Measurements from ENCODE around the gene HABP4. TPM values are rescaled to one million over a fixed set of nuclear protein-coding genes. Genes with fewer than 3 reads are reported as not detected.

Gene HABP4
- total and polyA plus RNA-seq, 2 of the 4 experiments (the other 2 are of a cell fraction), result 5.2 to 10.6 TPM

DNA sequence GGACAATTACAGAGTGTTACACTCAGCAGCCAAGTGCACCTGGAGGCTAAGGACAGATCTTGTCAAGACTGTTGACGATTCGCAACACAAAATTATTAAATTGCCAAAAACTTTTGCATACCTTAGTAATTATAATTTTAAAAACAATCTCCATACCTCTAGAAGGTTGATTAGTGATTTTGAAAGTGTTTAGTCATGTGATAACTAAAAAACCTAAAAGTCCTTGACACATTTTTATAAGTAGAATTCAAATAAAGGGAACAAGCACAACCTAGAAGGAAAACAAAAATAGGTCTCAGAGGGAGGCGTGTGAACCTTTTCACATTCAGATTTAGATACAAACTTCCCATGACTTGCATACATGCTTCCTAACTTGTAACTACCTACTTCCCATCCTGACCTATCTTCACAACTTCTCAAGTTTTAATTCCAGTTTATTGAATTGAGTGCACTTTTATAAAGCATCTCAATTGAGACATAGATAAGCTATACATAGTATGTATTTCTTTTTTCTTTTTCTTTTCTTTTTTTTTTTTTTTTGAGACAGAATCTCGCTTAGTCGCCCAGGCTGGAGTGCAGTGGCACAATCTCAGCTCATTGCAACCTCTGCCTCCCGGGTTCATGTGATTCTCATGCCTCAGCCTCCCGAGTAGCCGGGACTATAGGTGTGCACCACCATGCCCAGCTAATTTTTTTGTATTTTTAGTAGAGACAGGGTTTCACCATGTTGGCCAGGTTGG is 37.6 kb upstream of the HABP4 start:
- Histone ChIP-seq H3K23ac (ENCODE audit: low read depth, low read length) (no peak overlapping the region), H3K27me3 (ENCODE audit: control insufficient read depth, insufficient read depth, low read length) (no peaks in the 10 kb centered on the region), H3K4me2 (ENCODE audit: low read depth, low read length) (no peak overlapping the region), H3K4me3 (ENCODE audit: insufficient read depth, low read depth, low read length) (no peak overlapping the region), H3K4ac (ENCODE audit: low read depth, low read length) (no peak overlapping the region), H2AK5ac (ENCODE audit: low read depth, low read length) (no peak overlapping the region), H3K14ac (replicated peaks; ENCODE audit: low read depth, low read length) (no peak overlapping the region), H3K9me1 (ENCODE audit: insufficient read depth, low read length) (no peaks in the 10 kb centered on the region; the same call in 1 of the 2 replicates), H2BK15ac (ENCODE audit: low read depth, low read length) (no peak overlapping the region), H3K18ac (ENCODE audit: low read depth, low read length) (no peak overlapping the region), H2BK120ac (ENCODE audit: low read depth, low read length) (no peak overlapping the region), H4K8ac (ENCODE audit: low read depth in 2 of 2, low read length in 2 of 2) (no peak overlapping the region; a peak in 1 of 4 replicates), H3K56ac (ENCODE audit: extremely low read depth, insufficient read depth, low read length) (no peak overlapping the region), H2BK5ac (ENCODE audit: low read depth, low read length, poor library complexity, severe bottlenecking) (no peak overlapping the region), H3K27ac (ENCODE audit: insufficient read depth, low read length) (no peak overlapping the region), H2BK20ac (ENCODE audit: low read depth, low read length) (no peak overlapping the region), H3K79me1 (ENCODE audit: low read depth in 1 of 2, low read length in 2 of 2) (peaks cover 25 to 40% of the 10 kb centered on the region in 2 experiments), H4K5ac (ENCODE audit: low read depth, low read length) (no peak overlapping the region), H3K9ac (ENCODE audit: low read depth, low read length) (no peak overlapping the region), H3K4me1 (ENCODE audit: control insufficient read depth, insufficient read depth, low read length) (peaks cover 2% of the 10 kb centered on the region; the same call in 1 of the 2 replicates), H3K36me3 (ENCODE audit: control insufficient read depth, insufficient read depth, low read length) (no peaks in the 10 kb centered on the region), H4K20me1 (ENCODE audit: insufficient read depth, low read length) (no peaks in the 10 kb centered on the region; the same call in 1 of the 2 replicates), H3K9me3 (ENCODE audit: control insufficient read depth, insufficient read depth, low read length) (no peaks in the 10 kb centered on the region), H2AK9ac (replicated peaks; ENCODE audit: low read depth, low read length, poor library complexity) (no peak overlapping the region), H2AFZ (replicated peaks; ENCODE audit: low read length, poor library complexity) (no peak overlapping the region), H4K91ac (ENCODE audit: insufficient read depth, low read depth, low read length) (no peak overlapping the region)
- TF ChIP-seq RFX5 (IDR thresholded peaks at IDR 0.05; ENCODE audit: low read depth, low read length) (no peak), CHD1 (IDR thresholded peaks at IDR 0.05; ENCODE audit: low read depth, low read length) (no peak), FOS (IDR thresholded peaks at IDR 0.05; ENCODE audit: low read depth, low read length) (no peak), CEBPB (IDR thresholded peaks at IDR 0.05; ENCODE audit: low read depth, low read length) (no peak), BHLHE40 (IDR thresholded peaks at IDR 0.05; ENCODE audit: low read depth, low read length) (no peak), MAZ (IDR thresholded peaks at IDR 0.05; ENCODE audit: borderline replicate concordance, low read depth, low read length) (no peak), SMC3 (IDR thresholded peaks at IDR 0.05; ENCODE audit: low read depth, low read length) (no peak), MAFK (IDR thresholded peaks at IDR 0.05; ENCODE audit: low read depth, low read length) (no peak), RAD21 (IDR thresholded peaks at IDR 0.05; ENCODE audit: low read length) (no peak), USF2 (IDR thresholded peaks at IDR 0.05; ENCODE audit: low read depth, low read length) (no peak), POLR2A (IDR thresholded peaks at IDR 0.05; ENCODE audit: low read depth, low read length) (no peak), RCOR1 (IDR thresholded peaks at IDR 0.05; ENCODE audit: insufficient replicate concordance, low read length) (no peak), CTCF (conservative IDR thresholded peaks at IDR 0.05; ENCODE audit: low read depth, low read length) (no peak), NFE2L2 (IDR thresholded peaks at IDR 0.05; ENCODE audit: low read depth, low read length) (no peak)
- dilution Hi-C loops (cut with HindIII; ENCODE audit: low sequenced_read_pairs, unreplicated experiment), result no loop called here
- no CpG with 5 or more reads among the region's 8 CpGs for WGBS, 2 experiments (ENCODE audit: extremely low coverage in 2 of 2, insufficient read length in 1 of 2)
- ATAC-seq (ENCODE audit: low read depth) (no peak), DNase-seq (no peak)
- intact Hi-C loops (cut with micrococcal nuclease), result no loop called here
- POLR2A ChIA-PET (ENCODE audit: unreplicated experiment), result no interaction called here
- CTCF ChIA-PET, result no interaction called here
- in situ Hi-C loops (cut with MboI; ENCODE audit: low sequenced_read_pairs), result loop anchor here (10.0 kb wide), 1 partner anchor 242 kb away; the partner anchor contains the start of gene PRXL2C
- BruUV-seq (replicated peaks), result no TSS peak
